GM18505 (cell line): ENCODE data around the gene UBE2V1.
"Not testable (repeated sequence)": the region's sequence is repeated elsewhere in the genome, so short reads cannot be mapped to it uniquely, and the experiment has no call there.

Experiments used
- ATAC-seq: cut with Tn5 transposase; IDR thresholded peaks from one replicate; pipeline ENCODE4 v1.9.1; 2021; ENCODE audit not compliant: unreplicated experiment
- POLR2A ChIP-seq: IDR thresholded peaks from 4 replicates; pipeline ENCODE4 v1.6.1; 2011; ENCODE audit warnings: borderline replicate concordance; ENCODE audit not compliant: insufficient read depth, insufficient read length; ENCODE audit errors: extremely low read depth

Gene UBE2V1

GRCh38 chr20:50085146-50085480 lies 27.8 kb downstream of the UBE2V1 start:
- no peak for TF ChIP-seq POLR2A
- no peak for ATAC-seq

- no peak for TF ChIP-seq POLR2A
- ATAC-seq = no peak
Observed at GRCh38 chr20:50083034-50083433, 29.9 kb downstream of the UBE2V1 start.

GRCh38 chr20:50082056-50082455 lies 30.9 kb downstream of the UBE2V1 start:
- not testable (repeated sequence) for ATAC-seq

- ATAC-seq = no peak
- TF ChIP-seq POLR2A = no peak
Observed at GRCh38 chr20:50077818-50078601, 34.9 kb downstream of the UBE2V1 start.

GRCh38 chr20:50073500-50073899 lies 39.5 kb downstream of the UBE2V1 start:
- ATAC-seq = no peak
- no peak for TF ChIP-seq POLR2A

- no peak for TF ChIP-seq POLR2A
- peak; percentile 90 for ATAC-seq
Observed at GRCh38 chr20:50071039-50071888, 41.7 kb downstream of the UBE2V1 start.

- ATAC-seq = no peak
- no peak for TF ChIP-seq POLR2A
Observed at GRCh38 chr20:50070361-50070760, 42.6 kb downstream of the UBE2V1 start.

GRCh38 chr20:50068041-50068651 lies 44.8 kb downstream of the UBE2V1 start:
- no peak for ATAC-seq
- no peak for TF ChIP-seq POLR2A

GRCh38 chr20:50067461-50067860 lies 45.5 kb downstream of the UBE2V1 start:
- no peak for ATAC-seq
- TF ChIP-seq POLR2A = no peak

- ATAC-seq = no peak
- no peak for TF ChIP-seq POLR2A
Observed at GRCh38 chr20:50067018-50067417, 45.9 kb downstream of the UBE2V1 start.

- no peak for TF ChIP-seq POLR2A
- no peak for ATAC-seq
Observed at GRCh38 chr20:50066161-50066834, 46.7 kb downstream of the UBE2V1 start.

GRCh38 chr20:50065325-50065615 lies 47.7 kb downstream of the UBE2V1 start:
- no peak for ATAC-seq
- TF ChIP-seq POLR2A = no peak

- not testable (repeated sequence) for ATAC-seq
Observed at GRCh38 chr20:50063763-50064162, 49.2 kb downstream of the UBE2V1 start.

GRCh38 chr20:50062006-50062838 lies 50.7 kb downstream of the UBE2V1 start:
- no peak for ATAC-seq
- no peak for TF ChIP-seq POLR2A
